Tibial artery (tissue), 4 donors: ENCODE results near the gene VSNL1.
A peak's percentile ranks its signal among the peaks of the same experiment; 100 is the strongest.

Source experiments
- DNase-seq, 2 donors: peaks; one replicate each; pipeline ENCODE4 v3.0.0-alpha.2; 2019
- H3K27ac ChIP-seq, 2 donors: fragments of 200-600 bp; sonication (generic) in 1 of 2; 1 replicate in 1 of 2; 2 replicates in 1 of 2; pipeline ENCODE4 v1.5.1; 2018 to 2019; ENCODE audit warnings: mild to moderate bottlenecking in 1 of 2
- H3K27me3 ChIP-seq, 2 donors: fragments of 200-600 bp; sonication (generic) in 1 of 2; one replicate each; pipeline versions ENCODE4 v1.5.1 to v1.6.0; 2016 to 2019
- H3K36me3 ChIP-seq, 3 donors: fragments of 200-600 bp; sonication (generic) in 2 of 3; one replicate each; pipeline ENCODE4 v1.5.1; 2016 to 2019; ENCODE audit warnings: mild to moderate bottlenecking in 2 of 3
- H3K4me1 ChIP-seq, 4 donors: fragments of 200-600 bp; sonication (generic) in 2 of 4; 1 replicate in 3 of 4; 2 replicates in 1 of 4; pipeline ENCODE4 v1.5.1; 2016 to 2019
- H3K4me3 ChIP-seq, 2 donors: fragments of 200-600 bp; sonication (generic) in 1 of 2; 1 replicate in 1 of 2; 2 replicates in 1 of 2; pipeline ENCODE4 v1.5.1; 2018 to 2019; ENCODE audit warnings: mild to moderate bottlenecking in 2 of 2
- H3K9me3 ChIP-seq, 3 donors: fragments of 200-600 bp; sonication (generic) in 1 of 3; one replicate each; pipeline ENCODE4 v1.5.1; 2016 to 2019
- CTCF ChIP-seq, 2 experiments: fragments of 200-600 bp in 1 of 2; fragments of 450-650 bp in 1 of 2; IDR thresholded peaks; one replicate each; pipeline ENCODE4 v1.5.1; 2017 to 2019; ENCODE audit warnings: antibody characterized with exemption in 2 of 2, mild to moderate bottlenecking in 1 of 2, moderate library complexity in 1 of 2
- intact Hi-C: fragments of 100-400 bp; cut with DNase I; formaldehyde crosslinking; loops from one replicate; pipeline ENCODE4 v1.15.0; 2023; ENCODE audit warnings: low total_unique reads

VSNL1 gene

DNA sequence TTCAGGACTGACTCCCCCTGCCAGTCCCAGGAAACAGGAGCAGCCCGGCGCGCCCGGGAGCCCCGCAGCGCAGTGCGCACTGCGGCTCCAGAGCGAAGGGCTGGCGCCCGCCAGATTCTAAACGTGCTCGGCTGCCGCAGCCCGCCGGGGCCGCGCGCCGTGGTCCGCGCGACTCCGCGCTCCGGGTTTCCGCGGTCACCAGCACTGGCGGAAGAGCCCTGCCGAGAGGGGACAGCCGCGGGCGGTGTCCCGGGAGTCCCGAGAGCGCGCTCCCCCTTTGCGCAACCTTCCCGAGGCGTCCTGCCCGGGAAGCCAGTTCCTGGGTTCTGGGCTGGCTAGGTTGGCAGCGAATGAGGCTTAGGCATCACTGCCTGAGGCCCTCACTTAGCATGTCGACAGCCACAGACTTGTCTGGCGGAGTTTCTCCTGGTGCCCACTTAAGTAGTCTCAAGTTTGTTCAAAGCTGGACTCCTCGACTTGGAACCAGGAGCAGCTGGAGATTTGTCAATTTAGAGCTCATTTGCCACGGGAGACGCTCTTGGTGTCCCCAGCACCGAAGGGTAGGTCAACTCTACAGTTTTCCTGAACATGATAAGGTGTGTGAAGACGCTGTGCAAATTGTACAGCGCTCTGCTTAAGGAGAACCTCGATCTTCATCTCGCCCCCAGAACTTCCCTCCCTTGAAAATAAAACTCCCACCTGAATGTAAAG, 1.5 kb upstream of the VSNL1 start:
- intact Hi-C loops, result no loop called here
- DNase-seq, result peak; percentile 58 to 86
- H3K36me3 ChIP-seq, result no peaks in the 10 kb centered on the region
- H3K4me1 ChIP-seq, result peaks cover 0 to 34% (median 14%) of the 10 kb centered on the region in 4 donors
- H3K27ac ChIP-seq, result peak overlapping the region; percentile 61 to 77
- H3K27me3 ChIP-seq, result peaks cover 0 to 8% of the 10 kb centered on the region in 2 donors
- no peaks in the 10 kb centered on the region for H3K9me3 ChIP-seq
- peak overlapping the region; percentile 52 to 62 for H3K4me3 ChIP-seq
- TF ChIP-seq CTCF (IDR thresholded peaks at IDR 0.05), result no peak

DNA sequence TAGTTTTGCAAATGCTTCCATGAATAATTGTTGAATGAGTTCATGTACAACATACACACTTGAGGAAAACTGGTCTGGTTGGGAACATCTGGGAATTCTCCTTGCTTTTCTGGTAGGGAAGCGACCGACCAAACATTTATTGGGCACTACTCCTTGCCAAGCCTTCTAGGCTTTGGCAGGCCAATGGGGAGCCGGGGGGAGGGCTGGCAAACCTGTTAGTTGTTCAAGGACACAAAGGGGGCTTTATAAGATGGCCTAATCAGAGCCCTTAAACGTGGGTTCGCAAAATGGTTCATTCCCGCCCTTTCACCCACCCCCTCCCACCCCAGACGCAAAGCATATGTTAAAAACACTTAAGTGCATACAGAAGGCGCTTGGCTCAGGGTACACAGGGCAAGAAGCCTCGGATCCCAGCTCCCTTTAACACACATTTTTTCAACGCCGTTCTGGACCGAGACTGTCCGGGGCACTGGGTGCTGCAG, 844 bp upstream of the VSNL1 start:
- peaks cover 0 to 11% of the 10 kb centered on the region in 2 donors for H3K27me3 ChIP-seq
- H3K36me3 ChIP-seq, result no peaks in the 10 kb centered on the region
- peaks cover 0 to 34% (median 14%) of the 10 kb centered on the region in 4 donors for H3K4me1 ChIP-seq
- no peak for TF ChIP-seq CTCF (IDR thresholded peaks at IDR 0.05)
- intact Hi-C loops, result no loop called here
- no peak for DNase-seq
- peak overlapping the region; percentile 52 to 62 for H3K4me3 ChIP-seq
- H3K9me3 ChIP-seq, result no peaks in the 10 kb centered on the region
- H3K27ac ChIP-seq, result peak overlapping the region; percentile 61 to 77

DNA sequence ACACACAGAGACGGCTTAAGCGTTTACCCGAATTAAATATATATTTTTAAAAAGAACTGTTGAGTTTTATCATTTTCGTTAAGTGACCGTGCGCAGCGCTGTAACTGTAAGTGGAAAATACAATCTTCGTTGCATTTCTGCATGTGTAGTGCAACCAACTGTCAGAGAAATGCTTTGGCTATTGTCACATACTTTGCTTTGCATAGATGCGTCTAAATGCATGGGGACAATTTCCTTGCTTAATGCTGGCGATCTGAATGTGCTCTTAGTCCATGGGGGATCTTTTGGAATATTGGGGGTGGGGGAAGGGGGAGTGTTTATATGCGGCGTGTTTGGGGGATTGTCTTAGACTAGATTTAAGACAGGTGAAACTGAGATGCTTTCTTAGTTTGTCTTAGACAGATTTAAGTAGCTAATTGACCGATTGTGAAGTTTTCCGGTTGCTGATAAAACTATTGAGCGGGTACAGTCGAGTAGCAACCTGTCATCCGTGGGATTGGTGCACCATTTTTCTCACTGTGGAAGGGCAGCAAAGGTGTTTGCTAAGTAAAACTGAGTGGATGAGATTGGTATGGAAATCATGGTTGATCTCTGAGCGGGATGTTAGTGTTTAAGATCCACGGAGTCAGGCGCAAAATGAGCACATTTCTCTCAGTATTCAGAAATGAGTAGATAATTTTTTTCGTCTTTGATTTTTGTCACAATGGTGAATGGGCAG, 476 bp downstream of the VSNL1 start:
- peaks cover 0 to 11% of the 10 kb centered on the region in 2 donors for H3K27me3 ChIP-seq
- peak overlapping the region in 1 of 2 donors; percentile 77 for H3K27ac ChIP-seq
- H3K4me3 ChIP-seq, result peak overlapping the region; percentile 52 to 62
- H3K9me3 ChIP-seq, result no peaks in the 10 kb centered on the region
- no peak for DNase-seq
- no peaks in the 10 kb centered on the region for H3K36me3 ChIP-seq
- H3K4me1 ChIP-seq, result peaks cover 0 to 34% (median 14%) of the 10 kb centered on the region in 4 donors
- TF ChIP-seq CTCF (IDR thresholded peaks at IDR 0.05), result no peak
- intact Hi-C loops, result no loop called here

- Histone ChIP-seq H3K4me3 (peak overlapping the region; percentile 52 to 62), H3K27me3 (peaks cover 0 to 11% of the 10 kb centered on the region in 2 donors)
- no peak for TF ChIP-seq CTCF (IDR thresholded peaks at IDR 0.05)
Observed at GRCh38 chr2:17541531-17541950, 1.0 kb downstream of the VSNL1 start.

GRCh38 chr2:17542471-17542870, 2.0 kb downstream of the VSNL1 start:
- no peak overlapping the region for H3K4me3 ChIP-seq
- H3K27me3 ChIP-seq, result peaks cover 0 to 13% of the 10 kb centered on the region in 2 donors
- H3K27ac ChIP-seq, result no peak overlapping the region

More at GRCh38 chr2:17541531-17541950, 1.0 kb downstream of the VSNL1 start:
- Histone ChIP-seq H3K27ac (no peak overlapping the region), H3K9me3 (no peaks in the 10 kb centered on the region), H3K36me3 (no peaks in the 10 kb centered on the region), H3K4me1 (peaks cover 0 to 34% (median 14%) of the 10 kb centered on the region in 4 donors)
- intact Hi-C loops, result no loop called here
- DNase-seq, result no peak

More at GRCh38 chr2:17542471-17542870, 2.0 kb downstream of the VSNL1 start:
- Histone ChIP-seq H3K36me3 (no peaks in the 10 kb centered on the region), H3K4me1 (peaks cover 0 to 34% (median 14%) of the 10 kb centered on the region in 4 donors), H3K9me3 (no peaks in the 10 kb centered on the region)
- intact Hi-C loops, result no loop called here
- no peak for TF ChIP-seq CTCF (IDR thresholded peaks at IDR 0.05)
- DNase-seq, result no peak
